VCaP (cell line): ENCODE measurements around the gene DLG2.

ENCODE experiments used
- H3K27ac ChIP-seq: fragments of 450-650 bp; 2 replicates; pipeline ENCODE4 v1.5.1; 2017
- CTCF ChIP-seq: fragments of 450-650 bp; conservative IDR thresholded peaks from 2 replicates; pipeline ENCODE4 v1.5.1; 2017; ENCODE audit warnings: mild to moderate bottlenecking, moderate library complexity

The DLG2 gene

DNA sequence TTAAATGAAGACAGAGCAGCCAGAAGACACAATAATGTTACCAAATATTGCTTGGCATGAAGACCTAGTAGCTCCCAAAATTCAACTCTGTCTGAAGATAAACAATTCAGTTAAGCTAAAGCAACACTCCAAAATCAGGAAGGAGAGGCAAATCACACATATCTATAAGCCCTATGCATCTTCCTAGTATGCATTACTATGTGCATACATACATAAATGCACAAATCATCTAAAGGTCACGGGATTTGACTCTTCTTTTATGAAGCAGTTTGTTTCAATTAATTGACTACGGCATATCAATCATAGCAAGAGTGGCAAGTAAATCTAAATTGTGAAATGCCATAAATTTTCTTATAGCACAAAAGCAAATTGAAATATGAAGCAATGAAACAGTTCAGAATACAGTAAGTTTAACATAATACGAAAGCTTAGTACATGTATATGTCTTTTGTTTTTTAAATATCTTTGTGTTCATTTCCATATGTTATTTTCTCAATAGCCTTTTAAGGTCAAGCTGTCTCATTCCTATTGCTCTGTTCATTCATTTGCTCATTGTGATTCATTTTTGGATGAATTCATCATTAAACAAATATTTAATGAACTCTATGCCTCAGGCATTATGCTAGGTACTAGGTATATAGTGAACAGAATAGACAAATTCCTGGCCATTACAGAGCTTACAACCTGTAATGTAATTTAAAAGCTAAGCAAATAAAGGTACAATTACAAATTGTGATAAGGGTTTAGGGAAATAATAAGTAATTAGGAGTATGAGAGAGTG is 540.5 kb downstream of the DLG2 start:
- no peak for TF ChIP-seq CTCF
- no peak overlapping the region for H3K27ac ChIP-seq

- no peak overlapping the region for H3K27ac ChIP-seq
- no peak for TF ChIP-seq CTCF
These were observed 550.4 kb downstream of the DLG2 start for GRCh38 chr11:85076535-85077330.

- no peak overlapping the region for H3K27ac ChIP-seq
- no peak for TF ChIP-seq CTCF
These were observed 564.5 kb downstream of the DLG2 start for GRCh38 chr11:85062659-85063058.

- TF ChIP-seq CTCF: no peak
- H3K27ac ChIP-seq: no peak overlapping the region
These were observed 574.5 kb downstream of the DLG2 start for GRCh38 chr11:85052636-85053035.

- no peak for TF ChIP-seq CTCF
- H3K27ac ChIP-seq: no peak overlapping the region
These were observed 578.3 kb downstream of the DLG2 start for GRCh38 chr11:85048801-85049200.

DNA sequence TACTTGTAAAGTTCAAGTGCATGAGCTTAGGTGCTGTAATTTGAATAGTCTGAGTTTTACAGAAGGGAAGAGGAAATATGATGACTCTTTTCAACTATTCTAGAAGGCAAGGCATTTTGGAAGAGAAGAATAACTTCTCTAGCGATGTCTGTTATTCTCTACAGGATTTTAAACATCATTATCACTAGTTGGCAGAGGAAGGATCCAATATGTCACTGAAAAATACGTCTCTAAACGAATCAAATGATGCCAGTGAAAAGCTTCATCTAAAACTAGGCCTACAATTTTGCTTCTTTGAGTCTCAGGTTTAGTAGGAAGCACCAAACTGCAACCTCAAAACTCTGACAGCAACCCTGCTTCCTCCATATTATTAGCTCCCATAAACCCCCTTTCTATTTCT is 581.4 kb downstream of the DLG2 start:
- H3K27ac ChIP-seq: no peak overlapping the region
- TF ChIP-seq CTCF: no peak

DNA sequence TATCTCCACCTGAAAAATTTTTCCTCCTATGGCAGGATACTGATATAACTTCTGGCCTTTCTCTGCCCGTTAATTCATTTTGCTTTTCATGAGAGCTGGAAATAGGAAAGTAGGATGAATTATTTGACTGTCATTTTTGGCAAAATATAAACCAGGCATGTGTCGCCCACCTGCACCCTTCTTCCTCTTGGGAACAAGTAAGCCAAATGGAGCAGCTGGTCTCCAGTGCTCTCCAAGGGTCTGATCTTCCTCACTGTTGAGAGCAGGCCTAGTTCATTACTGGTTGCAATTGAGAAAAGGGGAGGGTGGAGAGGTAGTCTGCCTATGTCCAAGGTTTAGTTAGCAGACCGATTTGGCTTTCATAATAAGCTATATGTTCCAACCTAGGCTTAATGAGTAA is 582.2 kb downstream of the DLG2 start:
- no peak for TF ChIP-seq CTCF
- no peak overlapping the region for H3K27ac ChIP-seq
